HepG2 (cell line): ENCODE data around the gene SMURF2. TPM values are rescaled to one million over a fixed set of nuclear protein-coding genes. Genes with fewer than 3 reads are reported as not detected.

ENCODE experiments used
- ATAC-seq: fragments of 200-7000 bp; cut with Tn5 transposase; 3 replicates; pipeline ENCODE4 v1.9.1; 2020; ENCODE audit warnings: mild to moderate bottlenecking, moderate library complexity
- BruUV-seq: library from RNA; stranded (reverse); fragments of 400-500 nt; replicated peaks from 2 replicates; lab custom pipeline; 2021; lab: Mats Ljungman, UMichigan
- CTCF ChIA-PET: fragments of 300-600 bp; formaldehyde crosslinking; extraction: SDS; loops from one replicate; lab custom pipeline; 2021; ENCODE audit warnings: low total read pairs, inconsistent platforms, low intra/inter-chr PET ratio; lab: Yijun Ruan, JAX
- POLR2A ChIA-PET: fragments of 350-600 bp; sonication (Branson Sonifier 250); formaldehyde crosslinking; loops from one replicate; lab custom pipeline; 2020; ENCODE audit warnings: antibody characterized with exemption, inconsistent platforms; lab: Yijun Ruan, JAX
- DNase-seq: peaks from one replicate; pipeline ENCODE4 v3.0.0-alpha.2; 2015; ENCODE audit warnings: low spot score
- FAIRE-seq: peaks from 3 replicates; lab custom pipeline; 2011; peaks lifted over from hg19 to GRCh38; lab: Jason Lieb, UNC
- H2AFZ ChIP-seq: one replicate; pipeline ENCODE4 v1.6.1; 2011; ENCODE audit warnings: low read length, inconsistent platforms
- H3K27ac ChIP-seq: fragments of 300-600 bp; 3 replicates; pipeline ENCODE4 v1.8.0; 2011; ENCODE audit warnings: mixed run types, mild to moderate bottlenecking, mixed read lengths, low read length, inconsistent platforms; ENCODE audit not compliant: insufficient read depth; ENCODE audit errors: extremely low read length
- H3K27me3 ChIP-seq, 2 experiments: fragments of 200-600 bp in 1 of 2; 2 replicates in 1 of 2; 3 replicates in 1 of 2; pipeline versions ENCODE4 v1.6.0 to v1.8.0; 2011; ENCODE audit warnings: low read length in 2 of 2, mild to moderate bottlenecking in 2 of 2, moderate library complexity in 2 of 2, inconsistent platforms in 1 of 2; ENCODE audit not compliant: insufficient read depth in 2 of 2, control insufficient read depth in 1 of 2
- H3K36me3 ChIP-seq, 2 experiments: fragments of 200-600 bp in 1 of 2; replicated peaks in 1 of 2; 2 replicates in 1 of 2; 3 replicates in 1 of 2; pipeline versions ENCODE4 v1.5.1 to v1.8.0; 2011; ENCODE audit warnings: low read length in 2 of 2, inconsistent platforms in 1 of 2; ENCODE audit not compliant: insufficient read depth in 2 of 2, control insufficient read depth in 1 of 2
- H3K4me1 ChIP-seq: 2 replicates; pipeline ENCODE4 v1.5.1; 2012; ENCODE audit warnings: low read length, inconsistent platforms; ENCODE audit not compliant: insufficient read depth
- H3K4me2 ChIP-seq: 2 replicates; pipeline ENCODE4 v1.6.0; 2011; ENCODE audit warnings: low read depth, low read length, inconsistent platforms
- H3K4me3 ChIP-seq, 3 experiments: fragments of 200-600 bp in 1 of 3; sonication (generic), shearing (Covaris generic) in 1 of 3; replicated peaks in 1 of 3; 2 replicates each; pipeline ENCODE4 v1.5.1; 2011 to 2016; ENCODE audit warnings: low read length in 3 of 3, inconsistent platforms in 2 of 3, low read depth in 2 of 3, mild to moderate bottlenecking in 2 of 3, control low read depth in 1 of 3, mixed read lengths in 1 of 3; ENCODE audit not compliant: insufficient read depth in 1 of 3
- H3K79me2 ChIP-seq: one replicate; pipeline ENCODE4 v1.6.1; 2011; ENCODE audit warnings: low read length, inconsistent platforms; ENCODE audit not compliant: insufficient read depth
- H3K9ac ChIP-seq: 2 replicates; pipeline ENCODE4 v1.6.0; 2011; ENCODE audit warnings: mild to moderate bottlenecking, low read depth, low read length, inconsistent platforms; ENCODE audit not compliant: insufficient read depth
- H3K9me3 ChIP-seq: 2 replicates; pipeline ENCODE4 v1.5.1; 2012; ENCODE audit warnings: mild to moderate bottlenecking, low read length
- H4K20me1 ChIP-seq: 2 replicates; pipeline ENCODE4 v1.6.0; 2011; ENCODE audit warnings: inconsistent platforms, mild to moderate bottlenecking, low read length, moderate library complexity; ENCODE audit not compliant: insufficient read depth
- NFE2L2 ChIP-seq: fragments of 150-350 bp; IDR thresholded peaks from 2 replicates; pipeline ENCODE4 v1.6.1; 2014; ENCODE audit warnings: low read length
- SAP130 ChIP-seq: IDR thresholded peaks from 2 replicates; pipeline ENCODE4 v1.6.1; 2016; ENCODE audit warnings: low read depth
- ZFP91 ChIP-seq: sonication (generic); formaldehyde crosslinking; IDR thresholded peaks from 2 replicates; pipeline ENCODE4 v1.9.0; 2022; ENCODE audit warnings: missing genetic modification reagents, mild to moderate bottlenecking, borderline replicate concordance
- ZNF121 ChIP-seq: sonication (generic); formaldehyde crosslinking; IDR thresholded peaks from 2 replicates; pipeline ENCODE4 v1.5.0; 2020; ENCODE audit warnings: mild to moderate bottlenecking, missing genetic modification reagents
- ZNF282 ChIP-seq: fragments of 450-650 bp; IDR thresholded peaks from 2 replicates; pipeline ENCODE4 v1.6.1; 2018; ENCODE audit not compliant: partially characterized antibody
- ZNF713 ChIP-seq: sonication (generic); formaldehyde crosslinking; IDR thresholded peaks from 2 replicates; pipeline ENCODE4 v1.4.0; 2020; ENCODE audit warnings: mild to moderate bottlenecking, missing genetic modification reagents
- WGBS: methylation state at CpG from one replicate; pipeline ENCODE4 v1.1.6; 2017; ENCODE audit warnings: low lambda C conversion rate; 5-methylcytosine and 5-hydroxymethylcytosine counted together
- in situ Hi-C: cut with HindIII; loops from 2 replicates; pipeline ENCODE4 v1.10.0; 2017; ENCODE audit warnings: low pct_unique_long_range_greater_than_20kb; ENCODE audit not compliant: extremely low pct_ligation_motif_present
- intact Hi-C: fragments of 100-400 bp; cut with micrococcal nuclease; formaldehyde crosslinking; loops from one replicate; pipeline ENCODE4 v1.10.0; 2022; ENCODE audit not compliant: unreplicated experiment
- polyA plus RNA-seq, 8 experiments: library from polyadenylated mRNA; depleted of rRNA in 3 of 8; stranded (reverse) in 7 of 8; unstranded in 1 of 8; fragments of >200 nt; fragmentation: Illumina TruSeq in 4 of 8; extraction: Trizol in 4 of 8; gene quantifications; 2 replicates each; pipeline versions ENCODE4 v1.2.1 to v1.2.3, GENCODE V29; 2011 to 2016; ENCODE audit warnings: low read depth in 4 of 8, missing spikeins in 1 of 8, mixed read lengths in 1 of 8; ENCODE audit not compliant: insufficient read depth in 1 of 8
- total RNA-seq, 5 experiments: library from RNA; depleted of rRNA; stranded (reverse); fragments of >200 nt; fragmentation: Illumina TruSeq; extraction: Trizol; gene quantifications; 2 replicates each; pipeline ENCODE4 v1.2.3, GENCODE V29; 2016; ENCODE audit warnings: low read depth in 1 of 5

Gene SMURF2
- total and polyA plus RNA-seq, 2 of the 13 experiments (the other 11 are each of a cell fraction or from before 2014, with no cell fraction given), result 14.9 to 24.3 TPM

- H4K20me1 ChIP-seq, result peaks cover 3% of the 10 kb centered on the region; the same call in 1 of the 2 replicates
- ATAC-seq, result no peak
- intact Hi-C loops, result loop anchor here (2.0 to 10.0 kb wide), 3 partner anchors 116 to 323 kb away; no protein-coding TSS in a partner anchor
- DNase-seq, result no peak
- POLR2A ChIA-PET, result no interaction called here
- H3K4me3 ChIP-seq, result no peak overlapping the region
- no peak for TF ChIP-seq ZNF713 (CRISPR knock-in tag)
- no peak for TF ChIP-seq SAP130
- TF ChIP-seq ZFP91 (CRISPR knock-in tag), result no peak
- TF ChIP-seq, all 625 proteins: peak for 0
- H3K27me3 ChIP-seq, result no peaks in the 10 kb centered on the region
- H3K9ac ChIP-seq, result no peak overlapping the region
- in situ Hi-C loops, result loop anchor here (25.0 kb wide), 2 partner anchors 111 to 336 kb away; no protein-coding TSS in a partner anchor
- peaks cover 39% of the 10 kb centered on the region for H3K79me2 ChIP-seq
- no TSS peak for BruUV-seq
- no peak for FAIRE-seq
- no peak overlapping the region for H2AFZ ChIP-seq
- CTCF ChIA-PET, result interaction anchor here (1.9 kb wide), 1 partner anchor 229 kb away, joined by 10 read pairs; no protein-coding TSS in a partner anchor
- H3K27ac ChIP-seq, result no peak overlapping the region
- peaks cover 0 to 4% of the 10 kb centered on the region in 2 experiments; a peak in 1 of 5 replicates for H3K36me3 ChIP-seq
- H3K4me2 ChIP-seq, result no peak overlapping the region
- no peaks in the 10 kb centered on the region for H3K9me3 ChIP-seq
- H3K4me1 ChIP-seq, result peaks cover 14% of the 10 kb centered on the region
- WGBS, result 92% methylated on average over 1 of the region's 1 CpG
Observed at GRCh38 chr17:64648234-64648633, 13.9 kb downstream of the SMURF2 start.

- no peak overlapping the region for H2AFZ ChIP-seq
- H3K9ac ChIP-seq, result no peak overlapping the region
- no peak for TF ChIP-seq ZNF282
- TF ChIP-seq ZNF121 (CRISPR knock-in tag), result peak; percentile 51; the same call in 1 of the 2 replicates
- TF ChIP-seq NFE2L2, result no peak
- DNase-seq, result no peak
- peaks cover 0 to 4% of the 10 kb centered on the region in 2 experiments; a peak in 1 of 5 replicates for H3K36me3 ChIP-seq
- 100% methylated on average over 1 of the region's 1 CpG for WGBS
- ATAC-seq, result no peak
- no peaks in the 10 kb centered on the region for H3K27me3 ChIP-seq
- peaks cover 35% of the 10 kb centered on the region for H3K79me2 ChIP-seq
- peaks cover 3% of the 10 kb centered on the region; the same call in 1 of the 2 replicates for H4K20me1 ChIP-seq
- intact Hi-C loops, result loop anchor here (2.0 to 10.0 kb wide), 3 partner anchors 116 to 323 kb away; no protein-coding TSS in a partner anchor
- BruUV-seq, result no TSS peak
- ChIA-PET POLR2A (no interaction called here), CTCF (interaction anchor here (1.9 kb wide), 1 partner anchor 229 kb away, joined by 10 read pairs; no protein-coding TSS in a partner anchor)
- no peak overlapping the region for H3K4me3 ChIP-seq
- FAIRE-seq, result no peak
- no peak overlapping the region for H3K4me2 ChIP-seq
- no peaks in the 10 kb centered on the region for H3K9me3 ChIP-seq
- in situ Hi-C loops, result loop anchor here (25.0 kb wide), 2 partner anchors 111 to 336 kb away; no protein-coding TSS in a partner anchor
- H3K4me1 ChIP-seq, result peaks cover 14% of the 10 kb centered on the region
- no peak overlapping the region for H3K27ac ChIP-seq
Observed at GRCh38 chr17:64647817-64648216, 14.3 kb downstream of the SMURF2 start.
